Left ventricle myocardium inferior (tissue), 1 donor: ENCODE results near the gene ALOX12B. TPM values are rescaled to one million over a fixed set of nuclear protein-coding genes. Genes with fewer than 3 reads are reported as not detected.

Experiments
- DNase-seq: peaks from one replicate; pipeline ENCODE4 v3.0.0-alpha.2; 2020
- H3K27ac ChIP-seq: fragments of 200-600 bp; replicated peaks from 2 replicates; pipeline ENCODE4 v1.8.0; 2021
- H3K27me3 ChIP-seq: fragments of 200-600 bp; 2 replicates; pipeline ENCODE4 v1.8.0; 2021; ENCODE audit warnings: low read depth
- H3K36me3 ChIP-seq: fragments of 200-600 bp; 2 replicates; pipeline ENCODE4 v1.8.0; 2021
- H3K4me1 ChIP-seq: fragments of 200-600 bp; 2 replicates; pipeline ENCODE4 v1.8.0; 2021
- H3K4me3 ChIP-seq: fragments of 200-600 bp; 2 replicates; pipeline ENCODE4 v1.8.0; 2021; ENCODE audit warnings: mild to moderate bottlenecking, moderate library complexity
- H3K9me3 ChIP-seq: fragments of 200-600 bp; replicated peaks from 2 replicates; pipeline ENCODE4 v1.8.0; 2021
- CTCF ChIP-seq: fragments of 200-600 bp; IDR thresholded peaks from 2 replicates; pipeline ENCODE4 v1.8.0; 2021; ENCODE audit warnings: antibody characterized with exemption, mild to moderate bottlenecking, borderline replicate concordance
- intact Hi-C: fragments of 100-400 bp; cut with micrococcal nuclease; formaldehyde crosslinking; loops from one replicate; pipeline ENCODE4 v1.11.0; 2022
- total RNA-seq: library from RNA; stranded (reverse); fragmentation: NEBNext Ultra II Directional; extraction: Animal tissue kit (Norgen Biotek cat#: 25700); gene quantifications from one replicate; pipeline ENCODE4 v1.2.1, GENCODE V29; 2021
- donor health status: DM: no; HTN: yes; CAD: no; lungs with severe emphysema.

ALOX12B gene
- total RNA-seq, 1 donor from 2014 or later, result not detected

DNA sequence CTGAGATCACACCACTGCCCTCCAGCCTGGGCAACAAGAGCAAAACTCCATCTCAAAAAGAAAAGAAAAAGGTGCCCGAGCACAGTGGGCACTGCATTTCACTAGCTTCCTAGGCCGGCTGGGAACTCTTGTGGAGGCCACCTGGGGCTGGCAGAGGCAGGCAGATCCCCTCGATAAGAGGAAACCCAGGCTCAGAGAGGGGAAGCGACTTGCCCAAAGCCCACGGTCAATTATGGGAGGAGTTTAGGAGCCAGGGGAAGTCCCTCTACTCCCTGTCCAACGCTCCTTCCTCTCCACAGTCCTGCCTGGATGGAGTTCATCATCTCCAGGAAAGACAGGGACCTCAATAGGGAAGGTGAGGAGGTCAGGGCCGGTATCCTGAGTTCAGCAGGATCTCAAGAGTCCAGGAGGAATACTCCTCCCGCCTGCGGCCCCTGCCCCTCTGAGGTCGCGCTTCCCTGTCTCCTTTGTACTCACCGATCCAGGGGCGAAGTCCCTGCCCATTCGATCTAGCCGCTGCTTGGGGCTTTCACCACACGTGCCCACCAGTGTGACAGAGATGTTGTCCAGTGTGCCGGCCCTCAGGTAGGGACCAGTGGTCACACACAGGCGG, 30.0 kb upstream of the ALOX12B start:
- TF ChIP-seq CTCF, result no peak
- intact Hi-C loops, result no loop called here
- Histone ChIP-seq H3K4me3 (peak overlapping the region; percentile 84), H3K36me3 (no peaks in the 10 kb centered on the region), H3K4me1 (peaks cover 44% of the 10 kb centered on the region), H3K27ac (no peak overlapping the region), H3K9me3 (no peaks in the 10 kb centered on the region), H3K27me3 (peaks cover 62% of the 10 kb centered on the region)
- no peak for DNase-seq

GRCh38 chr17:8116776-8117175, 29.3 kb upstream of the ALOX12B start:
- intact Hi-C loops, result no loop called here
- no peak for DNase-seq
- H3K9me3 ChIP-seq, result no peaks in the 10 kb centered on the region
- H3K27me3 ChIP-seq, result peaks cover 62% of the 10 kb centered on the region
- no peak overlapping the region for H3K27ac ChIP-seq
- no peak overlapping the region for H3K4me3 ChIP-seq
- H3K4me1 ChIP-seq, result peaks cover 37% of the 10 kb centered on the region
- TF ChIP-seq CTCF, result no peak
- no peaks in the 10 kb centered on the region for H3K36me3 ChIP-seq

- DNase-seq, result no peak
- Histone ChIP-seq H3K36me3 (no peaks in the 10 kb centered on the region), H3K4me1 (peaks cover 16% of the 10 kb centered on the region), H3K9me3 (no peaks in the 10 kb centered on the region), H3K27me3 (peaks cover 79% of the 10 kb centered on the region), H3K4me3 (no peak overlapping the region), H3K27ac (no peak overlapping the region)
- no peak for TF ChIP-seq CTCF
- intact Hi-C loops, result no loop called here
These were observed 23.4 kb upstream of the ALOX12B start for GRCh38 chr17:8110907-8111306.

DNA sequence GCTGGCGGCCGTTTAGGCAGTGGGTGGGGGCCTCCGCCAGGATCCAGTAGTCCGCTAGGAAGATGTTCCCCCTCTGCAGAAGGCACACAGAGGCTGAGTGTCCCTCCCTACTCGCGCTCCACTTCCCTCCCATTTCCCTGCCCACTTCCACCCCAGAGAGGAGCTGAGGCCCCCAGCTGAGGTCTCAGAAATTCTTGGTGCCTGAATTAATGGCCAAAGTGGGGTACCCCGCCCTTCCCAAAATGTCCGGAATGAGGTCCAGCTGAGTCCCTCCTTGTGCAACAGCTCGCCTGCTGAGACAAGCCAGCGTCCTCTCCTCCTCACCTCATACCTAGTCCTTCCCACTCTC, 22.9 kb upstream of the ALOX12B start:
- Histone ChIP-seq H3K27ac (no peak overlapping the region), H3K9me3 (no peaks in the 10 kb centered on the region), H3K27me3 (peaks cover 74% of the 10 kb centered on the region), H3K36me3 (no peaks in the 10 kb centered on the region), H3K4me3 (peak overlapping the region; percentile 36), H3K4me1 (peaks cover 16% of the 10 kb centered on the region)
- intact Hi-C loops, result no loop called here
- DNase-seq, result no peak
- TF ChIP-seq CTCF, result no peak

DNA sequence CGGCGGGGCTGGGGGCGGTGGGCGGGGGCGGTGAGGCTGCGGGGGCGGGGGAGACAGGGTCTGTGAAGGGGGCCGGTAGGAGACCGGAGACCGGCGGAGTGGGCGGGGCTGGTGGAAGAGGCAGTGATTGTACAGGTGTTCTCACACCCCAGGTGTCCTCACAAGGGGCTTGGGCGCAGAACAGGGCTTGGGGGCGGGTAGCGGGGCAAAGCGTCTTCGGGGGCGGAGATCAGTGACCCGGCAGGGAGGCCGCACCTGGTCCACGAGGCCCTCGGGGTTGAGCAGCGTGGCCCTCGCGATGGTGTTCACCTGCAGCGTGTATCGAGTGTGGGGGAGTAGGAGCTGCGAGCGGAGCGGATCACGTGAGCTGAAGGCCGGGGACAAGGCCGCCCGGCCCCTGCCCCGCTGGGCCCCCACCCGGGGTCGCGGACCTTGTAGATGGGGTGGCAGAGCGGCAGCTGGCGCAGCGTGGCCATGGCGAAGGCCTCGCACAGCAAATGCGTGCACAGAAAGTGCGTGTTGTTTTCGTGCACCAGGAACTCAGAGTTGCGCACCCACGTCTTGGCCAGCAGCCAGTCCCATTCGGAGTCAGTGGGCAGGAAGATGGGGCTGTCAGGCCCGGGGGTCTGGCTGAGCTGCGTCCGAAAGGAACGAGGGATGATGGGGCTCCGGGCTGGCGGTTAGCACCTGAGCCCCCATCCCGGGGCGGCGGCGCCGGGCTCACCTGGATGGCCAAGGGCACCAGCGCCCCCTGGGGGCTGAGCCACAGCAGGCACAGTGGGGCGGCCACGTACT, 22.3 kb upstream of the ALOX12B start:
- peaks cover 68% of the 10 kb centered on the region for H3K27me3 ChIP-seq
- H3K27ac ChIP-seq, result no peak overlapping the region
- peak; percentile 45 for DNase-seq
- no peaks in the 10 kb centered on the region for H3K36me3 ChIP-seq
- intact Hi-C loops, result no loop called here
- H3K4me3 ChIP-seq, result peak overlapping the region; percentile 36
- peaks cover 16% of the 10 kb centered on the region for H3K4me1 ChIP-seq
- no peaks in the 10 kb centered on the region for H3K9me3 ChIP-seq
- TF ChIP-seq CTCF, result peak; percentile 83
